GM12878 (cell line): ENCODE data around the gene SLC19A1. TPM values are rescaled to one million over a fixed set of nuclear protein-coding genes. Genes with fewer than 3 reads are reported as not detected.

Experiments used
- ATAC-seq: fragments of 200-7000 bp; cut with Tn5 transposase; 3 replicates; pipeline ENCODE4 v1.9.1; 2020; ENCODE audit warnings: mild to moderate bottlenecking, moderate library complexity
- BruUV-seq: library from RNA; stranded (reverse); fragments of 400-500 nt; replicated peaks from 2 replicates; lab custom pipeline; 2021; lab: Mats Ljungman, UMichigan
- CTCF ChIA-PET: fragments of 300-600 bp; sonication (Branson Sonifier 250); formaldehyde crosslinking; extraction: SDS; loops from one replicate; lab custom pipeline; 2021; ENCODE audit warnings: inconsistent platforms; lab: Yijun Ruan, JAX
- POLR2A ChIA-PET: fragments of 350-600 bp; formaldehyde crosslinking; extraction: SDS; loops from one replicate; lab custom pipeline; 2021; ENCODE audit warnings: inconsistent platforms; lab: Charles Lee
- RAD21 ChIA-PET: fragments of 300-600 bp; sonication (Branson Sonifier 250); formaldehyde crosslinking; loops from one replicate; lab custom pipeline; 2023; ENCODE audit warnings: antibody characterized with exemption; ENCODE audit not compliant: unreplicated experiment; lab: Charles Lee
- SMC1A ChIA-PET: fragments of 300-600 bp; sonication (Branson Sonifier 250); formaldehyde crosslinking; loops from one replicate; lab custom pipeline; 2023; ENCODE audit not compliant: unreplicated experiment, uncharacterized antibody; lab: Charles Lee
- DNase-seq: peaks from one replicate; pipeline ENCODE4 v3.0.0-alpha.2; 2011; ENCODE audit warnings: low read depth, low spot score
- FAIRE-seq: peaks from 3 replicates; lab custom pipeline; 2011; peaks lifted over from hg19 to GRCh38; lab: Jason Lieb, UNC
- H2AFZ ChIP-seq: 2 replicates; pipeline ENCODE4 v1.6.0; 2011; ENCODE audit warnings: low read depth, low read length, control low read depth; ENCODE audit not compliant: control insufficient read depth
- H3K27ac ChIP-seq: 2 replicates; pipeline ENCODE4 v1.5.1; 2011; ENCODE audit warnings: control low read depth; ENCODE audit not compliant: control insufficient read depth, insufficient read depth
- H3K27me3 ChIP-seq, 2 experiments: replicated peaks in 1 of 2; 2 replicates each; pipeline versions ENCODE4 v1.6.0 to v1.6.1; 2011; ENCODE audit warnings: low read length in 1 of 2; ENCODE audit not compliant: control insufficient read depth in 2 of 2, insufficient read depth in 2 of 2
- H3K36me3 ChIP-seq, 2 experiments: 2 replicates each; pipeline ENCODE4 v1.5.1; 2011; ENCODE audit warnings: low read length in 1 of 2; ENCODE audit not compliant: control insufficient read depth in 2 of 2, insufficient read depth in 2 of 2
- H3K4me1 ChIP-seq: 2 replicates; pipeline ENCODE4 v1.6.1; 2011; ENCODE audit warnings: mild to moderate bottlenecking, low read length, moderate library complexity, mixed read lengths; ENCODE audit not compliant: control insufficient read depth, insufficient read depth
- H3K4me2 ChIP-seq: 2 replicates; pipeline ENCODE4 v1.6.0; 2011; ENCODE audit warnings: control low read depth; ENCODE audit not compliant: control insufficient read depth, insufficient read depth
- H3K4me3 ChIP-seq: fragments of 200-600 bp; sonication (generic); 2 replicates; pipeline ENCODE4 v1.5.1; 2016
- H3K79me2 ChIP-seq: 2 replicates; pipeline ENCODE4 v1.6.0; 2011; ENCODE audit warnings: low read length; ENCODE audit not compliant: control insufficient read depth, insufficient read depth
- H3K9ac ChIP-seq: 2 replicates; pipeline ENCODE4 v1.8.0; 2011; ENCODE audit warnings: low read length, control low read depth, mixed read lengths; ENCODE audit not compliant: control insufficient read depth, insufficient read depth
- H3K9me3 ChIP-seq: replicated peaks from 3 replicates; pipeline ENCODE4 v1.5.1; 2011; ENCODE audit warnings: mild to moderate bottlenecking, low read length; ENCODE audit not compliant: control insufficient read depth, insufficient read depth
- H4K20me1 ChIP-seq: 2 replicates; pipeline ENCODE4 v1.6.0; 2011; ENCODE audit not compliant: control insufficient read depth, insufficient read depth
- BMI1 ChIP-seq: fragments of 450-650 bp; IDR thresholded peaks from 2 replicates; pipeline ENCODE4 v1.6.1; 2016; ENCODE audit warnings: mild to moderate bottlenecking, moderate library complexity, borderline replicate concordance
- FOXM1 ChIP-seq: IDR thresholded peaks from 2 replicates; pipeline ENCODE4 v1.6.1; 2012; ENCODE audit warnings: low read depth, mild to moderate bottlenecking, inconsistent platforms, low read length, moderate library complexity
- HCFC1 ChIP-seq: fragments of 150-350 bp; IDR thresholded peaks from 2 replicates; pipeline ENCODE4 v1.6.1; 2014; ENCODE audit warnings: low read length
- MTA2 ChIP-seq: fragments of 450-650 bp; IDR thresholded peaks from 2 replicates; pipeline ENCODE4 v1.6.1; 2016; ENCODE audit warnings: low read depth, mild to moderate bottlenecking, moderate library complexity
- RB1 ChIP-seq: fragments of 450-650 bp; formaldehyde crosslinking; IDR thresholded peaks from 2 replicates; pipeline ENCODE4 v1.6.1; 2017; ENCODE audit warnings: mild to moderate bottlenecking, borderline replicate concordance
- STAT1 ChIP-seq: fragments of 450-650 bp; conservative IDR thresholded peaks from 2 replicates; pipeline ENCODE4 v1.6.1; 2014; ENCODE audit warnings: antibody characterized with exemption, mild to moderate bottlenecking
- TBL1XR1 ChIP-seq: IDR thresholded peaks from 2 replicates; pipeline ENCODE4 v1.6.1; 2012; ENCODE audit warnings: low read depth, low read length, improper control_type of control experiment
- ZNF274 ChIP-seq: IDR thresholded peaks from one replicate; pipeline ENCODE4 v1.8.0; 2011; ENCODE audit not compliant: insufficient read length, insufficient read depth
- ZSCAN29 ChIP-seq: fragments of 450-650 bp; IDR thresholded peaks from 2 replicates; pipeline ENCODE4 v1.6.1; 2017; ENCODE audit warnings: mild to moderate bottlenecking, moderate library complexity
- ZZZ3 ChIP-seq: IDR thresholded peaks from 2 replicates; pipeline ENCODE4 v1.6.1; 2011; ENCODE audit warnings: low read depth; ENCODE audit not compliant: control insufficient read depth, insufficient read length
- WGBS: methylation state at CpG from one replicate; pipeline ENCODE4 v1.1.6; 2016; ENCODE audit warnings: low lambda C conversion rate; ENCODE audit not compliant: insufficient replicate concordance, insufficient coverage; ENCODE audit errors: missing lambda C conversion rate; 5-methylcytosine and 5-hydroxymethylcytosine counted together
- in situ Hi-C: fragments of 300-500 bp; cut with MboI; formaldehyde crosslinking; loops from 9 replicates; pipeline ENCODE4 v1.14.3; 2018; ENCODE audit warnings: mixed read lengths
- intact Hi-C: fragments of 100-400 bp; cut with micrococcal nuclease; formaldehyde crosslinking; loops from one replicate; pipeline ENCODE4 v1.14.2; 2022; ENCODE audit not compliant: unreplicated experiment
- polyA plus RNA-seq, 11 experiments: library from polyadenylated mRNA; depleted of rRNA in 4 of 11; unstranded in 6 of 11; stranded (reverse) in 5 of 11; fragments of >200 nt; fragmentation: Nextera tagmentation in 4 of 11; fragmentation: Illumina TruSeq in 1 of 11; extraction: Ambion mirVana in 4 of 11; extraction: Trizol in 1 of 11; gene quantifications; 1 replicate in 1 of 11; 2 replicates in 10 of 11; pipeline versions ENCODE4 v1.2.1 to v1.2.3, GENCODE V29; 2011 to 2016; ENCODE audit warnings: inconsistent platforms in 2 of 11, missing spikeins in 2 of 11, low read depth in 1 of 11
- total RNA-seq, 4 experiments: library from RNA; depleted of rRNA in 3 of 4; stranded (reverse); fragments of >200 nt in 3 of 4; fragmentation: Illumina TruSeq in 1 of 4; extraction: Trizol in 1 of 4; gene quantifications; 2 replicates each; pipeline versions ENCODE4 v1.2.1 to v1.2.3, GENCODE V29; 2013 to 2021
- TF ChIP-seq, protein P1 (sequence below): IDR thresholded peaks from 2 replicates; pipeline ENCODE4 v1.6.1; 2011; ENCODE audit warnings: borderline replicate concordance, low read depth, mild to moderate bottlenecking, moderate library complexity, low read length; ENCODE audit not compliant: insufficient read depth, poor library complexity, severe bottlenecking
- TF ChIP-seq, protein P2 (sequence below): fragments of 450-650 bp; IDR thresholded peaks from 2 replicates; pipeline ENCODE4 v1.6.1; 2016; ENCODE audit warnings: mild to moderate bottlenecking
- TF ChIP-seq, protein P3 (sequence below): IDR thresholded peaks from 2 replicates; pipeline ENCODE4 v1.6.1; 2012; ENCODE audit warnings: mild to moderate bottlenecking, low read depth, low read length

The SLC19A1 gene
- total and polyA plus RNA-seq, 10 of the 15 experiments (the other 5 are each of a cell fraction or from before 2014, with no cell fraction given), result 0.42 to 49.7 (median 12.2) TPM

DNA sequence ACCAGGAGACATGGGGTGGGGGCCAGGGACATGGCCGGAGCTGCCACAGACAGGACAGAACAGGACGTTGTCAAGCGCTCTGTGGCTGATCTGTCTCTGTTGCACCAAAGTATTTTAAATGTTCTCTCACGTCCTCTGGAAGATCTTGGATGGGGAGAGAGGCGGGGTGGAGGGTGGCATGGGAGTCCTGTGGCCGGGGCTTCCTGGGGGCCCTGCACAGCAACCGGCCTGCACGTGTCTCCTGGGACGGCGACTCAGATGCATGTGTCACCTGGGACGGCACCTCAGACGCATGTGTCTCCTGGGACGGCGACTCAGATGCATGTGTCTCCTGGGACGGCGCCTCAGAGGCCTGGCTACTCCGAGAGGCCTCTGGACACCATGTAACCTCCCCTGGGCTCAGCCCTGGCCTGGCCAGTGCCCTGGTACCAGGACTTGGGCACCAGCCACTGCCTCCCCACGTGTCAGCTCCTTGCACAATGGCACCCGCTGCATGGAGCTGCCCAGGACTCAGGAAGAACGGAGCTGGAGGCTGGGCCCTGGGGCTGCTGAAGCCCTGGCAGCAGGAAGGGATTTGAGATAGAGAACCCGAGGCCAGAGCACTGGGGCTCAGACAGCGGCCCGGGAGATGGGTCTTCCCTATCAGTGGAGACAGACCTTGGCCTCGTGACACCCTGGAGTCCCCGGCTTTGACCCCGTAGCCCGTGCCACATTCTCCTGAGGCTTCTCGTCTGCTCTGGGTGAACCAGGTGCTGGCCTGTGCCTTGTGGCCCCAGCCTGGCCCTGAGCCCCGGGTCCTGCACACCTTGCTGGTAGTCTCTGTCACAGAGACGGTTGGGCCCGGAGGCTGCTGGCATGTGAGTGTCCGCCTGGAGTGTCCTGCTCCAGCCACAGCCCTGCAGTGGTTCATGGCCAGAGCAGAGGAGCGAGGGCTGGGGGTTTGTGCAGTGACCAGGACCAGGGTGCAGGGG, 14.7 kb upstream of the SLC19A1 start (continued):
- TF ChIP-seq, protein P1, sequence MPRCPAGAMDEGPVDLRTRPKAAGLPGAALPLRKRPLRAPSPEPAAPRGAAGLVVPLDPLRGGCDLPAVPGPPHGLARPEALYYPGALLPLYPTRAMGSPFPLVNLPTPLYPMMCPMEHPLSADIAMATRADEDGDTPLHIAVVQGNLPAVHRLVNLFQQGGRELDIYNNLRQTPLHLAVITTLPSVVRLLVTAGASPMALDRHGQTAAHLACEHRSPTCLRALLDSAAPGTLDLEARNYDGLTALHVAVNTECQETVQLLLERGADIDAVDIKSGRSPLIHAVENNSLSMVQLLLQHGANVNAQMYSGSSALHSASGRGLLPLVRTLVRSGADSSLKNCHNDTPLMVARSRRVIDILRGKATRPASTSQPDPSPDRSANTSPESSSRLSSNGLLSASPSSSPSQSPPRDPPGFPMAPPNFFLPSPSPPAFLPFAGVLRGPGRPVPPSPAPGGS, result no peak
- TF ChIP-seq HCFC1 (no peak), BMI1 (no peak), ZZZ3 (no peak)
- TF ChIP-seq, all 136 proteins: peak for 2

DNA sequence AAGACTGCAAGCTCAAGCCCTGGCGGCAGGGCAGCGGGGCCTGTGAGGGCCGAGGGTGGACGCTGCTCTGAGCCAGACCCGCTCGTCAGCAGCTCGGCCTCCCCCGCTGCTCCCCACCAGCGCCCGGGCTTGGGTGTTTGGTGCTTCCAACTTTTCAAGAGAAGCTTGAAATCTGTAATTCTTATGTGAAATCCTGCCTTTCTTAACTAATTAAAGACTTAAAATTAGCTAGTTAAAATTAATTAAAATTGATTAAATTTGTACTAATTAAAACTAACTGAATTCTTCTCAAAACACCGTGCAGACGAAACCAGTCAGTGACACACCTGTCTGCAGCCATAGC, 14.0 kb upstream of the SLC19A1 start:
- no peak overlapping the region for H3K27ac ChIP-seq
- peak overlapping the region; percentile 98; the same call in 1 of the 2 replicates for H3K4me2 ChIP-seq
- POLR2A ChIA-PET, result interaction anchor here (0.8 to 1.2 kb wide), 3 partner anchors 13 to 85 kb away, joined by 3 to 8 read pairs (median 4); no protein-coding TSS in a partner anchor

More for the DNA sequence above, 14.0 kb upstream of the SLC19A1 start:
- Histone ChIP-seq H3K4me1 (peaks cover 19% of the 10 kb centered on the region), H3K9me3 (no peaks in the 10 kb centered on the region), H3K36me3 (no peaks in the 10 kb centered on the region), H3K79me2 (peaks cover 2% of the 10 kb centered on the region), H3K27me3 (no peaks in the 10 kb centered on the region; a peak in 1 of 4 replicates), H3K9ac (no peak overlapping the region), H2AFZ (no peak overlapping the region), H4K20me1 (no peaks in the 10 kb centered on the region), H3K4me3 (peak overlapping the region; percentile 69; the same call in 1 of the 2 replicates)
- FAIRE-seq (no peak), ATAC-seq (no peak), DNase-seq (no peak)
- intact Hi-C loops (loop anchor here (1.0 to 2.0 kb wide), 3 partner anchors 36 to 264 kb away; partner anchors contain the start of gene PCBP3), in situ Hi-C loops (loop anchor here (5.0 kb wide), 2 partner anchors 41 to 261 kb away; no protein-coding TSS in a partner anchor)
- ChIA-PET RAD21 (interaction anchor here (0.6 to 3.4 kb wide), 27 partner anchors 17 to 367 kb away, joined by 3 to 42 read pairs (median 4); no protein-coding TSS in a partner anchor), SMC1A (interaction anchor here (0.6 to 2.7 kb wide), 28 partner anchors 11 to 267 kb away, joined by 3 to 46 read pairs (median 3); no protein-coding TSS in a partner anchor), CTCF (interaction anchor here (0.6 to 3.1 kb wide), 40 partner anchors 12 to 403 kb away, joined by 3 to 82 read pairs (median 4); no protein-coding TSS in a partner anchor)
- 15% methylated on average over 12 of the region's 12 CpGs for WGBS
- BruUV-seq, result no TSS peak
- no peak for TF ChIP-seq MTA2
- no peak for TF ChIP-seq FOXM1
- no peak for TF ChIP-seq RB1
- TF ChIP-seq TBL1XR1, result no peak
- TF ChIP-seq ZNF274, result no peak
- TF ChIP-seq, protein P2, sequence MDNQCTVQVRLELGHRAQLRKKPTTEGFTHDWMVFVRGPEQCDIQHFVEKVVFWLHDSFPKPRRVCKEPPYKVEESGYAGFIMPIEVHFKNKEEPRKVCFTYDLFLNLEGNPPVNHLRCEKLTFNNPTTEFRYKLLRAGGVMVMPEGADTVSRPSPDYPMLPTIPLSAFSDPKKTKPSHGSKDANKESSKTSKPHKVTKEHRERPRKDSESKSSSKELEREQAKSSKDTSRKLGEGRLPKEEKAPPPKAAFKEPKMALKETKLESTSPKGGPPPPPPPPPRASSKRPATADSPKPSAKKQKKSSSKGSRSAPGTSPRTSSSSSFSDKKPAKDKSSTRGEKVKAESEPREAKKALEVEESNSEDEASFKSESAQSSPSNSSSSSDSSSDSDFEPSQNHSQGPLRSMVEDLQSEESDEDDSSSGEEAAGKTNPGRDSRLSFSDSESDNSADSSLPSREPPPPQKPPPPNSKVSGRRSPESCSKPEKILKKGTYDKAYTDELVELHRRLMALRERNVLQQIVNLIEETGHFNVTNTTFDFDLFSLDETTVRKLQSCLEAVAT, result no peak
- TF ChIP-seq, protein P3, sequence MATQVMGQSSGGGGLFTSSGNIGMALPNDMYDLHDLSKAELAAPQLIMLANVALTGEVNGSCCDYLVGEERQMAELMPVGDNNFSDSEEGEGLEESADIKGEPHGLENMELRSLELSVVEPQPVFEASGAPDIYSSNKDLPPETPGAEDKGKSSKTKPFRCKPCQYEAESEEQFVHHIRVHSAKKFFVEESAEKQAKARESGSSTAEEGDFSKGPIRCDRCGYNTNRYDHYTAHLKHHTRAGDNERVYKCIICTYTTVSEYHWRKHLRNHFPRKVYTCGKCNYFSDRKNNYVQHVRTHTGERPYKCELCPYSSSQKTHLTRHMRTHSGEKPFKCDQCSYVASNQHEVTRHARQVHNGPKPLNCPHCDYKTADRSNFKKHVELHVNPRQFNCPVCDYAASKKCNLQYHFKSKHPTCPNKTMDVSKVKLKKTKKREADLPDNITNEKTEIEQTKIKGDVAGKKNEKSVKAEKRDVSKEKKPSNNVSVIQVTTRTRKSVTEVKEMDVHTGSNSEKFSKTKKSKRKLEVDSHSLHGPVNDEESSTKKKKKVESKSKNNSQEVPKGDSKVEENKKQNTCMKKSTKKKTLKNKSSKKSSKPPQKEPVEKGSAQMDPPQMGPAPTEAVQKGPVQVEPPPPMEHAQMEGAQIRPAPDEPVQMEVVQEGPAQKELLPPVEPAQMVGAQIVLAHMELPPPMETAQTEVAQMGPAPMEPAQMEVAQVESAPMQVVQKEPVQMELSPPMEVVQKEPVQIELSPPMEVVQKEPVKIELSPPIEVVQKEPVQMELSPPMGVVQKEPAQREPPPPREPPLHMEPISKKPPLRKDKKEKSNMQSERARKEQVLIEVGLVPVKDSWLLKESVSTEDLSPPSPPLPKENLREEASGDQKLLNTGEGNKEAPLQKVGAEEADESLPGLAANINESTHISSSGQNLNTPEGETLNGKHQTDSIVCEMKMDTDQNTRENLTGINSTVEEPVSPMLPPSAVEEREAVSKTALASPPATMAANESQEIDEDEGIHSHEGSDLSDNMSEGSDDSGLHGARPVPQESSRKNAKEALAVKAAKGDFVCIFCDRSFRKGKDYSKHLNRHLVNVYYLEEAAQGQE, result no peak
- no peak for TF ChIP-seq ZSCAN29
- no peak for TF ChIP-seq STAT1
